ENCODE measurements around the gene ACOT2. TPM values are rescaled to one million over a fixed set of nuclear protein-coding genes. Genes with fewer than 3 reads are reported as not detected.
"Not testable (repeated sequence)": the region's sequence is repeated elsewhere in the genome, so short reads cannot be mapped to it uniquely, and the experiment has no call there.

ACOT2 gene
- total RNA-seq, 2 experiments from 2014 or later, result 4.8 TPM

GRCh38 chr14:73570913-73571312, 1.9 kb downstream of the ACOT2 start:
- intact Hi-C loops (cut with micrococcal nuclease); H3K9me3 Mint-ChIP-seq; H3K27ac Mint-ChIP-seq; H3K4me3 Mint-ChIP-seq; H3K27me3 Mint-ChIP-seq: not testable (repeated sequence)
- H3K4me1 Mint-ChIP-seq (ENCODE audit: low read depth), result peaks cover 34% of the 10 kb centered on the region
- peak; percentile 81 for DNase-seq
- ChIA-PET CTCF (interaction anchor here (0.5 to 7.4 kb wide), 17 partner anchors 10 to 192 kb away, joined by 3 to 115 read pairs (median 5); partner anchors contain the start of genes ACOT6, NUMB and RIOX1), POLR2A (interaction anchor here (1.5 to 2.2 kb wide), 3 partner anchors 56 to 143 kb away, joined by 6 to 22 read pairs (median 6); partner anchors contain the start of genes PNMA1 and RIOX1)
- H3K36me3 Mint-ChIP-seq, result peaks cover 16% of the 10 kb centered on the region

- H3K36me3 Mint-ChIP-seq; CTCF ChIA-PET; H3K27ac Mint-ChIP-seq; H3K9me3 Mint-ChIP-seq; H3K4me3 Mint-ChIP-seq; POLR2A ChIA-PET; H3K27me3 Mint-ChIP-seq; intact Hi-C loops (cut with micrococcal nuclease); DNase-seq: not testable (repeated sequence)
- H3K4me1 Mint-ChIP-seq (ENCODE audit: low read depth), result peaks cover 19% of the 10 kb centered on the region
These were observed 4.0 kb downstream of the ACOT2 start for GRCh38 chr14:73573034-73573433.

- CTCF ChIA-PET; H3K4me3 Mint-ChIP-seq; H3K36me3 Mint-ChIP-seq; POLR2A ChIA-PET; DNase-seq; H3K27ac Mint-ChIP-seq; H3K9me3 Mint-ChIP-seq; intact Hi-C loops (cut with micrococcal nuclease); H3K27me3 Mint-ChIP-seq: not testable (repeated sequence)
- H3K4me1 Mint-ChIP-seq (ENCODE audit: low read depth), result peaks cover 14% of the 10 kb centered on the region
These were observed 4.7 kb downstream of the ACOT2 start for GRCh38 chr14:73573740-73574139.

- H3K36me3 Mint-ChIP-seq, CTCF ChIA-PET: not testable (repeated sequence)
These were observed 5.2 kb downstream of the ACOT2 start for GRCh38 chr14:73574251-73574650.

DNA sequence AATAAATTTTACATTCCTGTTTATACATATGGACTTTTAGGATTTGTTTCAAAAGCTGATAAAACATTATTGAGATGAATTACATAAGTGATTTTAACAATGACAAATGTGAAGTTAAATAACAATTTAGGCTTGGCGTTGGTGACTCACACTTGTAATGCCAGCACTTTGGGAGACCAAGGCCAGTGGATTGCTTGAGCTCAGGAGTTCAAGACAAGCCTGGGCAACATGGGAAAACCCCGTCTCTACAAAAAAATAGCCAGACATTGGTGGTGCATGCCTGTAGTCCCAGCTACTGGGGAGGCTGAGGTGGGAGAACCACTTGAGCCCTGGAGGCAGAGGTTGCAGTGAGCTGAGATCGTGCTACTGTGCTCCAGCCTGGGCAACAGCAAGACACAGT, 7.4 kb downstream of the ACOT2 start:
- Mint-ChIP-seq H3K4me3 (no peak overlapping the region), H3K27ac (no peak overlapping the region), H3K9me3 (no peaks in the 10 kb centered on the region), H3K36me3 (peaks cover 4% of the 10 kb centered on the region), H3K27me3 (no peaks in the 10 kb centered on the region), H3K4me1 (ENCODE audit: low read depth) (peaks cover 7% of the 10 kb centered on the region)
- intact Hi-C loops (cut with micrococcal nuclease), result no loop called here
- ChIA-PET POLR2A (no interaction called here), CTCF (interaction anchor here (0.6 kb wide), 1 partner anchor 168 kb away, joined by 3 read pairs; no protein-coding TSS in a partner anchor)
- no peak for DNase-seq

More at GRCh38 chr14:73574251-73574650, 5.2 kb downstream of the ACOT2 start:
- DNase-seq; H3K27me3 Mint-ChIP-seq; intact Hi-C loops (cut with micrococcal nuclease); POLR2A ChIA-PET; H3K9me3 Mint-ChIP-seq; H3K27ac Mint-ChIP-seq; H3K4me3 Mint-ChIP-seq: not testable (repeated sequence)
- peaks cover 12% of the 10 kb centered on the region for H3K4me1 Mint-ChIP-seq (ENCODE audit: low read depth)

DNA sequence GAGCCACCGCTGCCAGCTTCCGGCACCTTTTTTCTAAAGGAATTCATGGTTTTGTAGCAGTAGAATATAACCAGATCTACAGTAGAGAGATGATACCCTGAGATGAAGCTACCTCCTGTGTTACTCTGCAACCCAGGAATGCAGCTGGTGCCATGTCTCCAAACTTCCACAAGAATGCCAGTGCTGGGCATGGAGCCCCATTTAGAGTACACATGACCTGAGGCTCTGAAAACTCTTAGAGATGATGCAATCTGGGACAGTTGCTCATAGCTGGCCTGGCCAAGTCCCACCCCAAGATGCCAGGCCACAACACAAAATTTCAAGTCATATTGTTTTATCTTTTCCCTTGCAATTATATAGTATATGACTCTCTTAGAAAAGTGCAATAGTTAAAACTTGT, 8.2 kb downstream of the ACOT2 start:
- POLR2A ChIA-PET; intact Hi-C loops (cut with micrococcal nuclease); DNase-seq; H3K9me3 Mint-ChIP-seq; H3K36me3 Mint-ChIP-seq; H3K4me1 Mint-ChIP-seq (ENCODE audit: low read depth); H3K27me3 Mint-ChIP-seq; CTCF ChIA-PET; H3K27ac Mint-ChIP-seq; H3K4me3 Mint-ChIP-seq: not testable (repeated sequence)

DNA sequence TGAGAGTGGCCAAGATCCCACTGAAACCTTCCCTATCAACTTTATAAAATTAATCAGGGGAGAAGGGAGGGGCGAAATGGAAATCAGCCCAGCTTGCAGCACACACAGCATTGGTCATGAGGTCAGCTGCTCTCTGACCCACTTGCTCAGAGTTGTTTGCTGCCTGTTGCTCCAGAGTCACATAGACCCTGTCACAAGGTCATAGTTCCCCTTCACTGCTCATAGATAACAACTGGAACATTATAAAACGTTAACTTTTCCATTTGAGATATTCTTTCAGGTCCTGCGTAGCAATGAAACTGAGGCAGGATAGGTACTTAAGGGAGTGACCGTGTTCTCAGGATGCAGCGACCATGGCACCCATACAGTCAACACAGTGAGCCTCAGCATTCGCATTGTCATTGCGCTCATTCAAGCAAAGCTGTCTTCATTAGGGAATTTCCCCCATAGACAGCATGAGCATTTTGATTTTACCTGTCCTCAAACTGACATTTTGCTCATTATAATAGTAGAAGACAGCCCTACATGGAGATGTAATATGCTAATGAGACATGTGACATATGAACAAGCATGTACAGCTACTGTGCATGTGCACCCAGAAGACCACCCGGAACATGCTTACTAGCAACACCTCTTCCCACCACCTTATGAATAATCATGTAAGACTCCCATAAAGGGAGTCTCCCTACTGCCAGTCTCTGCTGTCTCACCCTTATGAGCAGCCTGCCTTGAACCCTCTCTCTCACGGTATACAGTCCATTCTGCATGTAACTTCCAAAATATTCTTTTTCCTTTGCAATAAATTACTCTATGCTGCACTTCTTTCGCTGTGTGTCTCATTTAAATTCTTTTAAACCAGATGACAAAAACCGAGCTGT, 13.3 kb downstream of the ACOT2 start:
- H3K27me3 Mint-ChIP-seq; intact Hi-C loops (cut with micrococcal nuclease); H3K27ac Mint-ChIP-seq; DNase-seq; CTCF ChIA-PET; H3K36me3 Mint-ChIP-seq; H3K4me1 Mint-ChIP-seq (ENCODE audit: low read depth); H3K4me3 Mint-ChIP-seq; H3K9me3 Mint-ChIP-seq; POLR2A ChIA-PET: not testable (repeated sequence)

DNA sequence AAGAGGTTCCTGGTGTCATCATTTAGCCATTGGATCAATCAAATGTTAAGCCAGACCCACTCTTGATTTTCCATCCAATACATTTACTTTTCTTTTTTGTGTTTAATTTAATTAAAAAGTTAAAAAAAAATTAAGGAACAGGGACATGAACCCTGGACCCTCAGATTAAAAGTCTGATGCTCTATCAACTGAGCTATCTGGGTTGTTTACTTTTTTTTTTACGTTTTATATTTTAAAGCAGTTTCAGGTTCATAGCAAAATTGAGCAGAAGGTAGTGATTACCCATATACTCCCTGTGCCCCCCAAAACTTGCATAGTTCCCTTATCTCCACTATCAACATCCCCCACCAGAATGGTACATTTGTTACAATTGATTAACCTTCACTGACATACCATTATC, 19.7 kb downstream of the ACOT2 start:
- intact Hi-C loops (cut with micrococcal nuclease), result no loop called here
- CTCF ChIA-PET, result no interaction called here
- no peak overlapping the region for H3K27ac Mint-ChIP-seq

DNA sequence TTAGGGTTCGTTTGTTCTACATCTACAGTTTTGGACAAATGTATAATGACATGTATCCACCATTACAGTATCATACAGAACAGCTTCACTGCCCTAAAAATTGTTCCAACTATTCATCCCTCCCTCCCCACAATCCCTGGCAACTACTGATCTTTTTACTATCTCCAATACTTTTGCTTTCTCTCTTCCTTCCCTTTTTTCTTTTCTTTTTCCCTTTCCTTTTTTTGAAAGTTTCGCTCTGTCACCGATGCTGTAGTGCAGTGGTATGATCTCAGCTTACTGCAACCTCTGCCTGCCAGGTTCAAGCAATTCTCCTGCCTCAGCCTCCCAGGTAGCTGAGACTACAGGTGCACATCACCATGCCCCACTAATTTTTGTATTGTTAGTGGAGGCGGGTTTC, 20.1 kb downstream of the ACOT2 start:
- POLR2A ChIA-PET, result interaction anchor here (0.9 kb wide), 1 partner anchor 98 kb away, joined by 4 read pairs; the partner anchor contains the start of gene RIOX1
- intact Hi-C loops (cut with micrococcal nuclease), result no loop called here
- H3K27ac Mint-ChIP-seq, result no peak overlapping the region
- H3K4me3 Mint-ChIP-seq, result no peak overlapping the region
- peaks cover 15% of the 10 kb centered on the region for H3K4me1 Mint-ChIP-seq (ENCODE audit: low read depth)
- no peaks in the 10 kb centered on the region for H3K36me3 Mint-ChIP-seq
- H3K9me3 Mint-ChIP-seq, result peaks cover 3% of the 10 kb centered on the region
- no peak for DNase-seq
- no peaks in the 10 kb centered on the region for H3K27me3 Mint-ChIP-seq
- CTCF ChIA-PET, result interaction anchor here (1.6 kb wide), 1 partner anchor 19 kb away, joined by 6 read pairs; no protein-coding TSS in a partner anchor

More for the DNA sequence above, 19.7 kb downstream of the ACOT2 start:
- DNase-seq, result no peak
- Mint-ChIP-seq H3K9me3 (peaks cover 3% of the 10 kb centered on the region), H3K27me3 (no peaks in the 10 kb centered on the region), H3K4me3 (no peak overlapping the region), H3K4me1 (ENCODE audit: low read depth) (peaks cover 13% of the 10 kb centered on the region), H3K36me3 (no peaks in the 10 kb centered on the region)
- POLR2A ChIA-PET, result no interaction called here

GRCh38 chr14:73590673-73591004, 21.6 kb downstream of the ACOT2 start:
- CTCF ChIA-PET, result interaction anchor here (1.6 kb wide), 1 partner anchor 21 kb away, joined by 6 read pairs; no protein-coding TSS in a partner anchor
- H3K4me3 Mint-ChIP-seq, H3K9me3 Mint-ChIP-seq, H3K36me3 Mint-ChIP-seq, H3K27ac Mint-ChIP-seq, POLR2A ChIA-PET, DNase-seq, H3K27me3 Mint-ChIP-seq: not testable (repeated sequence)
- H3K4me1 Mint-ChIP-seq (ENCODE audit: low read depth), result peaks cover 15% of the 10 kb centered on the region
- intact Hi-C loops (cut with micrococcal nuclease), result loop anchor here (5.0 kb wide), 1 partner anchor 42 kb away; no protein-coding TSS in a partner anchor

GRCh38 chr14:73591690-73592449, 22.9 kb downstream of the ACOT2 start, which contains the start of gene ACOT4:
Gene ACOT4, plus strand, starts transcription at chr14:73591873. Its CDS starts 87 bp downstream, at chr14:73591960.
- POLR2A ChIA-PET, result interaction anchor here (0.7 to 2.7 kb wide), 2 partner anchors 13 to 22 kb away, joined by 3 to 13 read pairs; partner anchors contain the start of gene ACOT2
- CTCF ChIA-PET, result interaction anchor here (1.0 to 1.4 kb wide), 2 partner anchors 21 to 36 kb away, joined by 5 to 6 read pairs; partner anchors contain the start of gene ACOT6
- Mint-ChIP-seq H3K27me3 (no peaks in the 10 kb centered on the region), H3K4me1 (ENCODE audit: low read depth) (peaks cover 15% of the 10 kb centered on the region), H3K4me3 (peak within 1 kb of the TSS; percentile 75), H3K36me3 (peaks cover 7% of the 10 kb centered on the region), H3K9me3 (peaks cover 3% of the 10 kb centered on the region), H3K27ac (peak within 1 kb of the TSS; percentile 42)
- intact Hi-C loops (cut with micrococcal nuclease), result loop anchor here (5.0 kb wide), 1 partner anchor 40 kb away; no protein-coding TSS in a partner anchor
- DNase-seq, result peak; percentile 62

- ChIA-PET POLR2A (no interaction called here), CTCF (no interaction called here)
- H3K4me1 Mint-ChIP-seq (ENCODE audit: low read depth), result peaks cover 15% of the 10 kb centered on the region
- no peak overlapping the region for H3K4me3 Mint-ChIP-seq
- intact Hi-C loops (cut with micrococcal nuclease), result loop anchor here (5.0 kb wide), 1 partner anchor 38 kb away; no protein-coding TSS in a partner anchor
- H3K9me3 Mint-ChIP-seq, result peaks cover 3% of the 10 kb centered on the region
- H3K27ac Mint-ChIP-seq, result no peak overlapping the region
- H3K36me3 Mint-ChIP-seq, result peaks cover 7% of the 10 kb centered on the region
- no peaks in the 10 kb centered on the region for H3K27me3 Mint-ChIP-seq
- DNase-seq, result no peak
These were observed 25.5 kb downstream of the ACOT2 start for GRCh38 chr14:73594491-73594890.

Measured in activated CD4-positive, alpha-beta memory T cell treated with anti-CD3 and anti-CD28 coated beads for 36 hours (primary cell).